HFF-Myc (cell line): ENCODE data around the gene RRP12.

ENCODE experiments used
- DNase-seq: peaks from one replicate; pipeline ENCODE4 v3.0.0-alpha.2; 2011; ENCODE audit warnings: low read depth; ENCODE audit errors: extremely low read depth
- H3K4me3 ChIP-seq: replicated peaks from 2 replicates; pipeline ENCODE4 v1.5.1; 2011; ENCODE audit warnings: low read depth, mild to moderate bottlenecking, control low read depth, low read length
- CTCF ChIP-seq: IDR thresholded peaks from 2 replicates; pipeline ENCODE4 v1.5.1; 2012; ENCODE audit warnings: mild to moderate bottlenecking, low read depth, low read length, control low read depth; ENCODE audit errors: missing control alignments

RRP12 gene

GRCh38 chr10:97307441-97307840 lies 93.7 kb downstream of the RRP12 start:
- no peak for DNase-seq
- no peak overlapping the region for H3K4me3 ChIP-seq
- TF ChIP-seq CTCF, result no peak
